Thoracic aorta (tissue), 2 donors: Measurements from ENCODE around the gene LZTR1. TPM values are rescaled to one million over a fixed set of nuclear protein-coding genes. Genes with fewer than 3 reads are reported as not detected.

ENCODE experiments used
- ATAC-seq: fragments of 150-250 bp; one replicate; pipeline ENCODE4 v1.8.0; 2017; ENCODE audit warnings: low read depth; ENCODE audit not compliant: insufficient number of reproducible peaks, low FRiP score
- DNase-seq: peaks from one replicate; pipeline ENCODE4 v3.0.0-alpha.2; 2020; ENCODE audit warnings: low spot score
- H3K27ac ChIP-seq, 2 donors: fragments of 200-600 bp; sonication (generic); 1 replicate in 1 of 2; 2 replicates in 1 of 2; pipeline ENCODE4 v1.5.1; 2016; ENCODE audit warnings: mild to moderate bottlenecking in 2 of 2, moderate library complexity in 2 of 2
- H3K27me3 ChIP-seq: fragments of 200-600 bp; sonication (generic); replicated peaks from 2 replicates; pipeline ENCODE4 v1.6.0; 2016; ENCODE audit warnings: mild to moderate bottlenecking; ENCODE audit not compliant: insufficient read depth
- H3K36me3 ChIP-seq: fragments of 200-600 bp; sonication (generic); one replicate; pipeline ENCODE4 v1.5.1; 2016
- H3K4me1 ChIP-seq, 2 donors: fragments of 200-600 bp; sonication (generic); 1 replicate in 1 of 2; 2 replicates in 1 of 2; pipeline versions ENCODE4 v1.5.1 to v1.6.0; 2016; ENCODE audit warnings: low read depth in 2 of 2, mild to moderate bottlenecking in 1 of 2; ENCODE audit not compliant: control insufficient read depth in 1 of 2
- H3K4me3 ChIP-seq: fragments of 200-600 bp; sonication (generic); 2 replicates; pipeline ENCODE4 v1.5.1; 2016; ENCODE audit warnings: mild to moderate bottlenecking
- H3K9me3 ChIP-seq: fragments of 200-600 bp; sonication (generic); 2 replicates; pipeline ENCODE4 v1.5.1; 2016
- total RNA-seq, 2 donors: library from RNA; depleted of rRNA; stranded (reverse); fragments of >200 nt; gene quantifications; one replicate each; pipeline versions ENCODE4 v1.1.0 to v1.2.3, GENCODE V29; 2016
- TF ChIP-seq, protein P1 (sequence below): fragments of 200-600 bp; sonication (generic); IDR thresholded peaks from one replicate; pipeline ENCODE4 v1.5.1; 2019; ENCODE audit warnings: antibody characterized with exemption

Gene LZTR1
- total RNA-seq, 2 donors from 2014 or later: 96.2 to 105 TPM

DNA sequence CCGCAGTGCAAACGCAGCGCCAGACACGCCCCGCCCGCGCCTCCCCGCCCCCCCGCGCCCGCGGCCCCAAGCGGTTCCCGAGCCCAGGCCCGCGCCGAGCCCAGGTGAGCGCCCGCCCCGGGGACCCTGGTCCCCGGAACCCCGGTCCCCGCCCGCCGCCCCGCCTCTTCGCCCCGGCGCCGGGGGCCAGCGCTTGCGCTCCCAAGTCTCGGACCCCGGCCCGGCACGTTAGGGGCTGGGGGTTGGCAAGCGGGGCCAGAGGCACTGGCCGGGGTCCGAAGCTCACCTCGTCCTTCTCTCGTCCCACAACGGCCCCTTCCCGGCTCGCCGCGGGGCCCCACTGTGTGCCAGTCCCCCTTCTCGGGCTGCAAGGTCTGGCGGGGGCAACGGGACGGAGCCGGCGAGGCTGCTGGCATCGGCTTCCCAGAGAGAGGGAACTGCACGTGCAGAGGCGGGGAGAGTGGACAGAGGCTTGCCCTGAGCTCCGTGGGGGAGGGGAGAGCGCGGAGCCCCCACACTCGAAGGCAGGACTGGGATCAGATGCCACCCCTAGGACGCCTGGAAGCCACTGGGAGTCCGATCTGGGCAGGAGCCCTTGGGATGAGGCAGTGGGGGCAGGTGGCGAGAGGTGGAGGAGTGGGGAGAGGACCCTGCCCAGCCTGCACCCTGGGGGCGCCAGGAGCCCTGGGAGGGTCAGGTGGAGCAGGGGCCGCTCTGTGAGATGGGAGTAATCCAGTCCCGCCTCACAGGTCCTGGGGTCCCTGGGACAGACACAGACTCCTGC lies 16.8 kb upstream of the LZTR1 start:
- Histone ChIP-seq H3K27me3 (no peaks in the 10 kb centered on the region), H3K9me3 (no peaks in the 10 kb centered on the region), H3K4me3 (peak overlapping the region; percentile 60), H3K27ac (no peak overlapping the region), H3K36me3 (no peaks in the 10 kb centered on the region), H3K4me1 (peaks cover 3 to 10% of the 10 kb centered on the region in 2 donors)
- DNase-seq (no peak), ATAC-seq (no peak)
- TF ChIP-seq, protein P1, sequence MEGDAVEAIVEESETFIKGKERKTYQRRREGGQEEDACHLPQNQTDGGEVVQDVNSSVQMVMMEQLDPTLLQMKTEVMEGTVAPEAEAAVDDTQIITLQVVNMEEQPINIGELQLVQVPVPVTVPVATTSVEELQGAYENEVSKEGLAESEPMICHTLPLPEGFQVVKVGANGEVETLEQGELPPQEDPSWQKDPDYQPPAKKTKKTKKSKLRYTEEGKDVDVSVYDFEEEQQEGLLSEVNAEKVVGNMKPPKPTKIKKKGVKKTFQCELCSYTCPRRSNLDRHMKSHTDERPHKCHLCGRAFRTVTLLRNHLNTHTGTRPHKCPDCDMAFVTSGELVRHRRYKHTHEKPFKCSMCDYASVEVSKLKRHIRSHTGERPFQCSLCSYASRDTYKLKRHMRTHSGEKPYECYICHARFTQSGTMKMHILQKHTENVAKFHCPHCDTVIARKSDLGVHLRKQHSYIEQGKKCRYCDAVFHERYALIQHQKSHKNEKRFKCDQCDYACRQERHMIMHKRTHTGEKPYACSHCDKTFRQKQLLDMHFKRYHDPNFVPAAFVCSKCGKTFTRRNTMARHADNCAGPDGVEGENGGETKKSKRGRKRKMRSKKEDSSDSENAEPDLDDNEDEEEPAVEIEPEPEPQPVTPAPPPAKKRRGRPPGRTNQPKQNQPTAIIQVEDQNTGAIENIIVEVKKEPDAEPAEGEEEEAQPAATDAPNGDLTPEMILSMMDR: no peak

DNA sequence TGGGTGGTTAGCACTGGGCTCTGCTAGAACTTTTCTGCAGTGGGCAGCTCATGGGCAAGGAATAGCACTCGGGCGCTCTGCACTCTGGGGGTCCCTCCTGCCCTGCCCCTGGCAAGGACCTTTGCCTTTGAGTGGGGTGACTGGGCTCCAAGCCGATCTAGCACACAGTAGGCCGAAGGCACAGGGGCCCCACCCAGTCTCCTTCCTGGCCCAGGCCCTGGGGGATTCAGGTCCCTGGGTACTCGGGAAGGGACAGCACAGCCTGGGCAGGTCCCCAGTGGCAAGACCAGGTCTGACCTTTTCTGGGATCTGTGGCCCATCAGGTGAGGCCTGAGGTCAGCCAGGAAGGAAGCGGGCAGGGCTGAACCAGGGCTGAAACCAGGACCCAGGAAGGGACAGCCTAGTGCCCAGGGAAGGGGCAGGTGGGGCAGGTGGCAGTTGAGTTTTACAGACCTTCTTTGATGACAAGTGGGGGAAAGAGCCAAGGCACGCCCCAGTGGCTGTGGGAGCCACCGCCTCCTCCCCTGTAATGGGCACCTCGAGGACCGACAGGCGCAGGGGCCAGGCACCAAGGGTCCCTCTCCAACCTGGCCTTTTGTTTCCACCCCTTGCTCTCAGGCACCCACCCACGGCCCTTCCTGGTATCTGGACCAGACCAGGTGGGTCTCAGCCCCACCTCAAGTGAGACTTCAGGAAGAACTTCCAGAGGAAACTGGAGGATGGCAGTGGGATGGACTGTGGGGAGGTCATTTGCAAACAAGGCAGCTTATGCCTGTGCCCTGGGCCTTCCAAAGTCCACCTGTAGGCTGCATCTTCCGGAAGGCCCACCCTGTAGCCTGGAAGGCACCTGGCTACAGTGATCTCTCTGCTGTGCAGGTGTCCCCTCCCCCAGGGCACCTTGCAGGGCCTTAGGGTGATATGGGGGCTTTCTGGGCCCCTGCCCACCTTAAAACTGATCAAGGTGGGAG lies 15.9 kb upstream of the LZTR1 start:
- no peaks in the 10 kb centered on the region for H3K27me3 ChIP-seq
- TF ChIP-seq, protein P1: no peak
- no peak overlapping the region for H3K4me3 ChIP-seq
- H3K36me3 ChIP-seq: no peaks in the 10 kb centered on the region
- DNase-seq (no peak), ATAC-seq (no peak)
- H3K9me3 ChIP-seq: no peaks in the 10 kb centered on the region
- no peak overlapping the region for H3K27ac ChIP-seq
- H3K4me1 ChIP-seq: peaks cover 3 to 10% of the 10 kb centered on the region in 2 donors

- Histone ChIP-seq H3K27me3 (no peaks in the 10 kb centered on the region), H3K4me3 (no peak within 1 kb of the TSS), H3K9me3 (no peaks in the 10 kb centered on the region), H3K27ac (no peak within 1 kb of the TSS), H3K36me3 (no peaks in the 10 kb centered on the region), H3K4me1 (peaks cover 3 to 10% of the 10 kb centered on the region in 2 donors)
- no peak for DNase-seq
- TF ChIP-seq, protein P1: no peak
- ATAC-seq: no peak
These were observed 15.0 kb upstream of the LZTR1 start, which contains the start of gene AIFM3 for GRCh38 chr22:20966883-20967696. Gene AIFM3, plus strand, starts transcription at chr22:20967255. Its CDS starts 690 bp downstream, at chr22:20967945.

GRCh38 chr22:20967697-20968211 lies 14.3 kb upstream of the LZTR1 start:
- no peak for ATAC-seq
- Histone ChIP-seq H3K36me3 (no peaks in the 10 kb centered on the region), H3K4me3 (no peak overlapping the region), H3K9me3 (no peaks in the 10 kb centered on the region), H3K27me3 (no peaks in the 10 kb centered on the region), H3K4me1 (peaks cover 3 to 10% of the 10 kb centered on the region in 2 donors), H3K27ac (no peak overlapping the region)
- DNase-seq: no peak
- TF ChIP-seq, protein P1: no peak
